ENCODE data around the gene ZFP37.
"Not testable (repeated sequence)": the region's sequence is repeated elsewhere in the genome, so short reads cannot be mapped to it uniquely, and the experiment has no call there.

DNA sequence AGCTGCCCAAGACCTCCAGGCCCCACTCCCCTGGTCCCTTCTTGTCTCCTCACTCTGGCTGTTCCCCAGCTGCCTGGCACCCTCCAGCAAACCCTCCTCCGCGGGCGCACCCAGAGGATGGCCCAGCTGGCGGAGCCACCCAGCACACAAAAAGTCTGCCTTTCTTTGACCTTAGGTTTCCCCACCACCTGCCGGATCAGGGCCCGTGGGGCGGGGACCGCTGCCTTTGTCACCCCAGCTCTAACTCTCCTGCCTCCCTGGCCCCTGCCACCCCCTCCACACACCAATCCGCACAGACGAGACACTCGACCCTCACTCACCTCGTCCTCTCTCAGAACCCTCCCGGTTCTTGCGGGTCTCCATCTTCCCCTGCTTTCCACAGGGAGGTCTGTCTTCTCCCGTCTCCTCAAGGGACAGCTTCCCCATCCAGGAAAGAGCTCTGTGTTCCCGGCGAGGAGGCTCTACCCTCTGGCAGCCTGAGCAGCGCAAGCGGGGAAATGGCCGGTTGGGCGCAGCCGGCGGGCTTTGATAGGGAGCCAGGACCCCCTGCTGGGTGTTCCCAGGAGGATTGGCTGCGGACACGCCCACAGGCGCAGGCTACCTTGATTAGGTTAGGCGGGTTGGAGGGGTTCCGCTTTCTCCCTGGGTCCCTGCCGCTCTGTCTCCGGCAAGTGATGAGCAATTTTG lies 32.1 kb upstream of the ZFP37 start:
- TF ChIP-seq POLR2A (IDR thresholded peaks at IDR 0.05), result not testable (repeated sequence)
- TF ChIP-seq, protein P1, sequence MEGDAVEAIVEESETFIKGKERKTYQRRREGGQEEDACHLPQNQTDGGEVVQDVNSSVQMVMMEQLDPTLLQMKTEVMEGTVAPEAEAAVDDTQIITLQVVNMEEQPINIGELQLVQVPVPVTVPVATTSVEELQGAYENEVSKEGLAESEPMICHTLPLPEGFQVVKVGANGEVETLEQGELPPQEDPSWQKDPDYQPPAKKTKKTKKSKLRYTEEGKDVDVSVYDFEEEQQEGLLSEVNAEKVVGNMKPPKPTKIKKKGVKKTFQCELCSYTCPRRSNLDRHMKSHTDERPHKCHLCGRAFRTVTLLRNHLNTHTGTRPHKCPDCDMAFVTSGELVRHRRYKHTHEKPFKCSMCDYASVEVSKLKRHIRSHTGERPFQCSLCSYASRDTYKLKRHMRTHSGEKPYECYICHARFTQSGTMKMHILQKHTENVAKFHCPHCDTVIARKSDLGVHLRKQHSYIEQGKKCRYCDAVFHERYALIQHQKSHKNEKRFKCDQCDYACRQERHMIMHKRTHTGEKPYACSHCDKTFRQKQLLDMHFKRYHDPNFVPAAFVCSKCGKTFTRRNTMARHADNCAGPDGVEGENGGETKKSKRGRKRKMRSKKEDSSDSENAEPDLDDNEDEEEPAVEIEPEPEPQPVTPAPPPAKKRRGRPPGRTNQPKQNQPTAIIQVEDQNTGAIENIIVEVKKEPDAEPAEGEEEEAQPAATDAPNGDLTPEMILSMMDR (IDR thresholded peaks at IDR 0.05), result not testable (repeated sequence)

All from right lobe of liver (tissue), 4 donors.